ENCODE results near the gene AIF1L.

Gene AIF1L

DNA sequence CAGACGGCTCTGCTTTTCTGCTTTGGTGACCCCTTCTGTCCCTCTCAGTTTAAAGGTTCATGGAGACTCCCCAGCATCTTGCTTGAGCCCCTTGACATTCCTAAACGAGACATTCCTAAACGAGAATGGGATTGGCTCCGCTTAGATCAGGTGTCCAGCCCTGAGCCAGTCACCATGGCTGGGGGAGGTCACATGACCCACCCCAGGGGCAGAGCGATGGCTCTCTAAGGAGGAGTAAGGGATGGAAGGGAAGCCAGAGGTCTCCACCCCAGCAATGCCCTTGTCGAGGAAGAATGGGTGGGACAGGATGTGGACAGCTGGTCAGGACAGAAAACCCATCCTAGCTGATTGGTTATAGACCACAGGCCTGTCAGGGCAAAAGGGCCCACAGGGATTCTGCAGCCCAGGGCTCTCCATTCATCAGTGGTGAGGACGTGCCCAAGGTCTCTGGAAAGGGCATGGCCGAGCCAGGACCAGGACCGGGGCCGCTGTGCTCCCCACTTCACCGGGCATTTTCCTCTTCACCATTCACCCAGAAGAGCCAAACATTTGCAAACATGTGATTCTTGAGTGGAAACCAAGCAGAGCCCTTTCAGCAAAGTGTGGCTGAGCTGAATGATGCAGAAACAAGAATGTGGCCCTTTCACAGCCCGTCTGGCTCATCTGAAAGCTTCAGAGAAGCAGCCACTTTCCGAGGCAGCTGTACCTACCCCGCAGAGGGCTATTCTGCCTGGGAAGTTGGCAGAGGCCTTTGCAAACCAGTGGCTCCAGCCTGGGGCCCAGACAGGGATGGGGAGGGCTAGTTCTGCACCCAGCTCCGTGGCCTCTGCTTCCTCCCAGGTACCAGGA, 19.8 kb upstream of the AIF1L start:
- DNase-seq = peak in 10 of 56 donors; percentile 9 to 43 (median 27)

DNA sequence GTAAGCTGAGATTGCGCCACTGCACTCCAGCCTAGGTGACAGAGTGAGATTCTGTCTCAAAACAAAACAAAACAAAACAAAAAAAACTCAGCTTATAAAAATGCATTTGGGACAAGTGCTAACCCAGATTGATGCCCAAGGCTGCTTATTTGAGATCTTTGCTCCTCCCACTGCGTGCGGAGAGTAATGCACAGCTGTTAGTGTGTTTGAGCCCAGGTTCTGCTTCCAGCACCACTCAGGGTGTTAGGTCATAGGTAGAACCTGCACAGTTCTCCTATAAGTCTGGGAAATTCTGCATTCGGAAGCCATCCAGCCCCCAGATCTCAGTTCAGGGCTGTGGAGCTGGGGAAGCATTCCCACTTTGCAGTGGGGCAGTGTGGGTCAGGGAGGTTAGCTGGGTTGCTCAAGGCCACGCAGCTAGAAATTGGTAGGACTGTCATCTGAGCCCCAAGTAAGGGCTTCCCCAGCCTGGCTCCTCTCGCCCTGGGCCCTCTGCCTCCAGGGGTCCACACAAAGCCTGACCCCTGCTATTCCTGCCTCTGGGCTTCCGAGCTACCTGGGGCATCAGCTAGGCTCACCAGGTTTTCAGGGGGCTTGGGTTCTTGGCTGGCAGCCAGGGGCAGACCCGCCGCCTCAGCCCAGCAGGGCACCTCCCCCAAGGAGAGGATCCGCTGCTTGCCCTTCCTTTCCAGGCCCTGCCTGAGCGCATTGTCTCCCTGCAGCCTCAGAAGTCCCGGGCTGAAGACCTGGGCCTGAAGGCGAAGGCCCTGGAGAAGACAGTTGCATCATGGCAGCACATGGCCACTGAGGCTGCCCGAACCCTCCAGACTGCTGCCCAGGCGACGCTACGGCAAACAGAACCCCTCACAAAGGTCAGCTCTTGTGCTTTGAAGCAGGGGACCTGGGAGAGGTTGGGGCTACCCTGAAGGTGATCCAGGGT, 17.6 kb upstream of the AIF1L start:
- DNase-seq = no peak

DNA sequence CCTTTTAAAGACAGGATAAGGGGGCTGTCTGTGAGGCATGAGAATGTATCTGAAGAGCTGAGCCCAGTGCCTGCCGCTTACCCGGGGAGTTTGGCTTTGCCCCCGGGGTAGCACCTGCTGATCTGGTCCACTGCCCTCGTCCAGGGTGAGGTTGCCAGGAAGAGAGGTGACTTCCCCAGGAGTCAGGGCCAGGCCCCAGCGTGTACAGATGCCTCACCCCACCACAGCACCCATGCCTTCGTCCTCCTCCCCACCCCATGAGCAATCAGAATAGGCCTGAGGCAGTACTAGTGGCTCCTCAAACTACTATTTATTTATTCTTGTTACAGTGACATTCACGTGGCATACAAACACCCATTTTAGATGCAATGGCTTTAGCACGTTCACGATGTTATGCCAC, 15.7 kb upstream of the AIF1L start:
- no peak for DNase-seq

DNA sequence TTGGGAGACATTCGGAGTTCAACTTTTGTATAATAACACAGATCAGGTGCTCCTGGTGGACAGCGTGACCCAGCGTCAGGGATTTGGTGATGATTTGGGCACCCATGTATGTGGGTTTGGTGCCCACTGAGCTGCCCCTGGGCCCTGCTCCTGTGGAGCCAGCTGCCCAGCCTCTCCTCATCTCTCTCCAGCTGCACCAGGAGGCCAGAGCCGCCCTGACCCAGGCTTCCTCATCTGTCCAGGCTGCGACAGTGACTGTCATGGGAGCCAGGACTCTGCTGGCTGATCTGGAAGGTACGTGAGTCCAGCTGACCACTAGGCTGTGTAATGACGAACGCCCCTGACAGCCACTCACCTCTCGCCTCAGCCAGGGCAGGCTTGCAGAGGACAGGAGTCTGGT, 14.5 kb upstream of the AIF1L start:
- DNase-seq = no peak

DNA sequence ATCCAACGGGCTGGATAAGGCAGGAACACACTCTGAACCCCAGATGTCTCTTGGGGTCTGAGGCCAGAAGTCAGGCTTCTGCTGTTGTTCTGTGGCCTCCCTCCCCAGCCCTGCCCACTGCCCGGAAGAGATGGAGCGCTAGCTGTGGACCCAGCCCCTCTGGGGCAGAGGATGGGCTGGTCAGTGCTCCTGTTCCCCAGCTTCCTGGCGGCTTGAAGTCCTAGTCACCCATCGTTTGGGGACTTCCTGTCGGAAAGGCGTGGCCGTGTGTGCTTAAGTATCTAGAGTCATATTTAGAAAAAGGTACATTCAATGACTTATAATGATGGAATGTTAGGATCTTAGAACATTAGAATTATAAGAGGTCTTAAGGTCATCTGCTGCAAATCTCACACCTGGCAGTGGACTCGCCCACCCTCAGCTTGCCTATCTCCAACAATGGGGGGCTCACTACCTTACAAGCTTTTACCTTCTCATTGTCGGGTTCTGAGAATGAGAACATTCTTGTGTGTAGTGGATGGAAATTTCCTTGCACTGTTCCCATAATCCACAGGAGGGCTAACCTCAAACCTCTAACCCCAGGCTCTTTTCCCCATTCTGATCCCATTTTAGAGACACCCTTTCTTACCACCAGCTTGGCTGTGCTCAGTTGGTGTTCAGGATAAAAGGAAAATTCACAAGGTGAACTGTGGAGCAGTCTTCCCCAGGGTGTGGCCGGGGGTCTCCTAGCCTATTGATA, 13.4 kb upstream of the AIF1L start:
- no peak for DNase-seq

DNA sequence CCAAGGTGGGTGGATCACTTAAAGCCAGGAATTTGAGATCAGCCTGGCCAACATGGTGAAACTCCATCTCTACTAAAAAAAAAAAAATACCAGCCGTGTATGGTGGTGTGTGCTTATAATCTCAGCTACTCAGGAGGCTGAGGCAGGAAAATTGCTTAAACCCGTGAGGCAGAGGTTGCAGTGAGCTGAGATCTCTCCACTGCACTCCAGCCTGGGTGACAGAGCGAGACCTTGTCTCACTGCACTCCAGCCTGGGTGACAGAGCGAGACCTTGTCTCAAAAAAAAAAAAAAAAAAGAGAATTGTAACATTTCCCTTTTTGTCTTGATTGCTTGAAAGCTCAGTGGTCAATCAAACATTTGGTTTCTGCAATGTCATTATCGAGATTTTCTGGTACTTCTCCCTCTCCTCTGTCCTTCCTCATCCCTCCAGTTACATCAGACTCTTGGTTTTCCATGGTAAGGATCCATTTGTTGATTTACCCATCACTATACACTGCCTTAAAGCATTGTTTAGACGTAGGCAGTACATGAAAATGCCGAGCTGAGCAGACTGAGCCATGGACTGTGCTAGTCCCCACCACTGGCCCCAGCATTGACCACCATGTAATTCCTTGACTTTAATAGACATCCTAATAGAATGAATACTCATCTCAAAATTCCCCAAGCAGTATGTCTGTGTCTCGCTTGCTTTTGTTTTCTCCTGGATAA, 11.5 kb upstream of the AIF1L start:
- no peak for DNase-seq

DNA sequence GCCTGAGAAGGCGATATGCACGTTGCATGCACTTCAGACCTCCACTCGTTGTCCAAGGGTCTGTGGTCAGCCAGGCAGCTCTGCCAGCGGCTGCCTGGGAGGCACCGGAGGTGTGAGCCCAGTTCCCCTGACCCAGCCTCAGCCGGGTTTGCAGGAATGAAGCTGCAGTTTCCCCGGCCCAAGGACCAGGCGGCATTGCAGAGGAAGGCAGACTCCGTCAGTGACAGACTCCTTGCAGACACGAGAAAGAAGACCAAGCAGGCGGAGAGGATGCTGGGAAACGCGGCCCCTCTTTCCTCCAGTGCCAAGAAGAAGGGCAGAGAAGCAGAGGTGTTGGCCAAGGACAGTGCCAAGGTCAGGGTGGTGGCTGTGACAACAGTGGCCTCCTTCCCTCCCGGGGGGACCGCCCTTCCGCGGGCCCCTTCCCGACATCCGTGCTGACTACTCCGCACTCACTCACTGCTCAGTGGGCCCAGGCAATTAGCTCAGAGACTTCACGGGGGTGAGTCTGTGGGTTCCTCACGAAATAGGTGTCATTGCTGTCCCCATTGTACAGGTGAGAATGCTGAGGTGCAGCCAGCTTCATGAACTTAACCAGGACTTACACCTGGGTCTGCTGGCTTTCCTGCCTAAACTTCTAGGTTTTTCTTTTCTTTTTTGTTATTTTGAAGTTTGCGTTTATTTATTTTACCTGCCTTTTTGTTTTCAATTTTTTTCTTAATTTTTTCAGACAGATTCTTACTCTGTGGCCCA, 10.8 kb upstream of the AIF1L start:
- no peak for DNase-seq

DNA sequence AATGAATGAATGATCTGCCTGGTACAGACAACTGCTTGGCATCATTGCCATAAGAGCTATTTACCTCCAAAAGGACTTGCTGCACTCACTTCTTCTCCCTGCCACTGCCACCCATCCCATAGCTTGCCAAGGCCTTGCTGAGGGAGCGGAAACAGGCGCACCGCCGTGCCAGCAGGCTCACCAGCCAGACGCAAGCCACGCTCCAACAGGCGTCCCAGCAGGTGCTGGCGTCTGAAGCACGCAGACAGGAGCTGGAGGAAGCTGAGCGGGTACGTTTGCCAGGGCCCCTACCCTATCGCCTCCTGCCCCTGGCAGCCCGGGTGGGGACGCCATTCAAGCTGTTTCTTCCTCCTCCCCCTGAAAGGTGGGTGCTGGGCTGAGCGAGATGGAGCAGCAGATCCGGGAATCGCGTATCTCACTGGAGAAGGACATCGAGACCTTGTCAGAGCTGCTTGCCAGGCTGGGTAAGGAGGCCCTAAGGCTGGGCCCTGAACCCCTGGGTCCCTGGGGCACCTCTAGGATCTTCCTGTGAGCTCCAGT, 8.9 kb upstream of the AIF1L start:
- DNase-seq = no peak

DNA sequence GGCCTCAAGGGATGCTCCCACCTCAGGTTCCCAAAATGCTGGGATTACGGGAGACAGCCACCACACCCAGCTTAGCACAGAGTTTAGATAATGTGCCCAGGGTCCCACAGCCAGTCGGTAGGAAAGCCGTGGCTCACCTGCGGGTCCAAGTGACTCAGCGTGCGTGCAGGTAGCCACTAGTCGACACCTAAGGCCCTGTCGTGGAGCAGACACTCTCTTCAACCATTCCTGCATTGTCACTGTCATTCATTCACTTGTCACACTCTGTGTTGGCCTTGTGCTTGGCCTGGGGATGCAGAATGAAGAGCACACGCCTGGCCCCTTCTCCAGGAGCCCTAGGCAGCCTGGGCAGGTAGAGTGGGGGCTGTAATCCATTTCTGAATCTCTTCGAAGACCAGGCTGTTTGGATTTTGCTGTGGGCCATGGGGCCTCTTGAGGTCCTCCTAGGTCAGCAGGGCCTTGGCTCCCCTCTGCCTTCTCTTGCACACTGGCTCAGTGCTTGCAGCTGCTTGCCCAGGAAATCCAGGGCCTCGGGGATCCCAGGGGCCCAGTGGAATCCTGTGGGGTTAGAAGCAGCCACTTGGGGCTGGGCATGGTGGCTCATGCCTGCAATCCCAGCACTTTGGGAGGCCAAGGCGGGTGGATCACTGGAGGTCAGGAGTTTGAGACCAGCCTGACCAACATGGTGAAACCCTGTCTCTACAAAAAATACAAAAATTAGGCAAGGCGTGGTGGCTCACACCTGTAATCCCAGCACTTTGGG, 6.1 kb upstream of the AIF1L start:
- DNase-seq = no peak

DNA sequence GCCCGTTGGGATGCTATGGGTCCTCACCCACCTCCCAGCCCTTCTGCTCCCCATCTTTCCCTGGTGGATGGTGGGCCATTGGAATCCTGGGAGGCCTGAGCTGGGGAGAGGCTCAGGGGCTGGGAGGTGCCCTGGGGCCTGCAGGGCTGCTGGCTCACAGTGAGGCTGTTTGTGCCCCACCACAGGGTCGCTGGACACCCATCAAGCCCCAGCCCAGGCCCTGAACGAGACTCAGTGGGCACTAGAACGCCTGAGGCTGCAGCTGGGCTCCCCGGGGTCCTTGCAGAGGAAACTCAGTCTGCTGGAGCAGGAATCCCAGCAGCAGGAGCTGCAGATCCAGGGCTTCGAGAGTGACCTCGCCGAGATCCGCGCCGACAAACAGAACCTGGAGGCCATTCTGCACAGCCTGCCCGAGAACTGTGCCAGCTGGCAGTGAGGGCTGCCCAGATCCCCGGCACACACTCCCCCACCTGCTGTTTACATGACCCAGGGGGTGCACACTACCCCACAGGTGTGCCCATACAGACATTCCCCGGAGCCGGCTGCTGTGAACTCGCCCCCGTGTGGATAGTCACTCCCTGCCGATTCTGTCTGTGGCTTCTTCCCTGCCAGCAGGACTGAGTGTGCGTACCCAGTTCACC, 4.9 kb upstream of the AIF1L start:
- DNase-seq = no peak

DNA sequence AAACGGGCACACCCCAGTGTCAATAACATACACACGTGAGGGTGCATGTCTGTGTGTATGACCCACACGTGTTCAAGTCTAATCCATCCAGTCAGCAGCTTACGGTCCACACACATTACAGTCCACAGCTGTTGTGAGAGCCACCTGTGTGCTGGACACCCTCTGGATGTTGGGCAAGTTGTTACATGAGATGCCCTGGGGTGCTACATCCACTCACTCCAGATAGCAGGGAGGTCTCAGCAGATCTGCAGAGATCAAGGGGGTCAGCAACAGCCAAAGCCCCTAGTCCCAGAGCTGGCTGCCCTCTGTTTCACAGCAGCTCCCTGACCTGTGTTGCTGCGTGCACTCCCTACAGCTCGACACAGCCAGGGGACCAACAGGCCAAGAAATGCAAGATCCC, 4.3 kb upstream of the AIF1L start:
- DNase-seq = no peak

DNA sequence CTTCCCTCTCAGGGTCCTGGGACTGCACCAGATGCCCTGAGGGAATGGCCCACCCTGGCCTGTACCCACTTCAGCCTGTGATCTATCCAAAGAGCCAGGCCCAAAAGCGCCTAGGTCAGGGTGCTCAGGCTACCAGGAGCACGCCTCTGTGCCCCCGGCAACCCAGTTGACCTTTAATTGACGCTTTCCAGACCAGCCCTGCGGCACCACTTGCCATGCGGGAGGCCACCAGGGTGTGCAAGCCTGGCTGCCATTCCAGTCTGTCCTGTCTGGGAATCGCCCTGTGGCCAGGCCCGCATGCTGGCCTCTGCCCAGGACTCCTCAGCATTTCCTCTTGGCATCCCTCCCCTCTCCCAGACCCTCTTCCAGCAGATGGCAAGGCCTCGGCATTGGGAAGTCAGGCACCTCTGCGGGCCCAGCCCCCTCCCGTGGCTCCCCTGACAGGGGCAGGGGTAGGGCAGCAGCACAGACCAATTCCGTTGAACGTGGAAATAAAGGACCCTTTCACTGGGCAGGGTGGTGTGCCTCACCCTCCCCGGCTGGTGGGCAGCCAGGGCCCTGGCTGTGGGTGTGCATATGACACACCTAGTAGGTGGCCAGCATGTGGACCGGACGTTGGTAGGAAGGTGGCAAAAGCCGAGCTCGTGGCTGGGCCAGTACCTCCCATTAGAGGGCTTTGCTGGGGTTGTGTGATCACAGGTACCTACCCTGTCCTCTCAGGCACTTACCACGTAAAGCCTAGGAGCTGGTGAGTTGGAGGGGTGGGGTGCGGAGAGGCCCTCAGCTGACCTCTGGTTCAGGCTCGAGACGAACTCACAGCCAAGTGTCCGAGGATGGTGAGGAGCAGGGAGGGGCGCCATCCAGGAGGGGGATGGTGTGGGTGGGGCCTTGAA, 3.5 kb upstream of the AIF1L start:
- no peak for DNase-seq

DNA sequence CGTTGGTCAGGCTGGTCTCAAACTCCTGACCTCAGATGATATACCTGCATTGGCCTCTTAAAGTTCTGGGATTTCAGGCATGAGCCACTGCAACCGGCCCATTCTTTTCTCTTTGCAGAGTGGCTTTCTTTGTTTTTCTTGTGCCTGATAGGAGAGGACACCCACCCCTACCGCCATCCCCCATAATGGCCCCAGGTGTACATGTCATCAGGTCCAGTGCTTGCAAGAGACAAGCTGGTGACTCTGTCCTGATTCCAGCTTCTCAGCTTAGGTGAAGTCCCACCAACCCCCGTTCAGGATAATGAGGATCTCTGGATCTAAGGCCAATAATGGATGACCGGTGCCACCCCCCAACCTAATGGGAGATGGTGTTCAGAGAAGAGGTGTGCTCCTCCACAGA, 2.3 kb upstream of the AIF1L start:
- DNase-seq = no peak

DNA sequence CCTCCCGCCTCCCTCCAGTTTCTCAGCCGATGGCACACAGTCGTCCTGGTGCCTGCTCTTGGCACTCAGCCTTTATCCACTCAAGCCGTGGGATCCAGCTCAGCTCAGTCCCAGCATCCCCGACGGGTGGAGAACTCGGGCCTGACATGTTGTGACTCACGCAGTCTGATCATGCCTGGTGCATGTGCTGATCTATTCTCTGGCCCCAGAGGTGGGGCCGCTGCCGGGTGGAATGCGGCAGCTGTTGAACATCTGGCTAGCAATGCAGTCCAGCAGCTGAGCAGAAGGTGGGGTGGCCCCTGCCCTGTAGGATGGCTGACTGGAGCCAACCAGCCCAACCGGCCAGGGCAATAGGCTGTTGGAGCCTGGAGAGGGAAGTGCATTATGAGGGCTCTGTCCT, 1.7 kb upstream of the AIF1L start:
- peak in 5 of 56 donors; percentile 10 to 73 (median 28) for DNase-seq

DNA sequence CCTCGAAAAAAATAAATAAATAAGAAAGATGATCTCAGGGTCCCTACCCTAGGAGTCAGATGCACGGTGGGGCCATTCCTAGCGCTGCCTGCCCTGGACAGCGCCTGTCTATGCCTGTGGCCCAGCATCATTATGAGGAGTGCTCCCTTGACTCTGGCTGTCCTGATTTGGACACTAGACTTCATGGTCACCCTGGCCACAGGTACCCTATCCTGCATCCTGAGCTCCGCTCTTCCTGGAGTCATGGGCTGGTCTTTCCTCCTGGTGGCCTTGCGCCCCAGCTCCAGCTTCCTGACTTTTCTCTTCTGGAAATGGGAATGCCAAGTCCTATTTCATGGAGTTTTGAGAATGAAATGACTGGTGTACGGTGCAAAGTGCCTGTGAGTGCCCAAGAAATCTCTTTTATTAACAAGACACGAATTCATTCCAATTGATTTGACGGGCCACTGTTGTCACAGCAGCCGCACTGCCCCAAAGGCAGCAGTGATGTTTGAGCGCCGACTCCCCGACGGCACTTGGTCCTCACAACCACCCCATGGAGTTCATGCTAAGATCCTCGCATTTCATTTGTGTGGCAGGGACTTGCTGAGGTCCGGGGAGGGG, 564 bp upstream of the AIF1L start:
- peak in 1 of 56 donors; percentile 43 for DNase-seq

DNA sequence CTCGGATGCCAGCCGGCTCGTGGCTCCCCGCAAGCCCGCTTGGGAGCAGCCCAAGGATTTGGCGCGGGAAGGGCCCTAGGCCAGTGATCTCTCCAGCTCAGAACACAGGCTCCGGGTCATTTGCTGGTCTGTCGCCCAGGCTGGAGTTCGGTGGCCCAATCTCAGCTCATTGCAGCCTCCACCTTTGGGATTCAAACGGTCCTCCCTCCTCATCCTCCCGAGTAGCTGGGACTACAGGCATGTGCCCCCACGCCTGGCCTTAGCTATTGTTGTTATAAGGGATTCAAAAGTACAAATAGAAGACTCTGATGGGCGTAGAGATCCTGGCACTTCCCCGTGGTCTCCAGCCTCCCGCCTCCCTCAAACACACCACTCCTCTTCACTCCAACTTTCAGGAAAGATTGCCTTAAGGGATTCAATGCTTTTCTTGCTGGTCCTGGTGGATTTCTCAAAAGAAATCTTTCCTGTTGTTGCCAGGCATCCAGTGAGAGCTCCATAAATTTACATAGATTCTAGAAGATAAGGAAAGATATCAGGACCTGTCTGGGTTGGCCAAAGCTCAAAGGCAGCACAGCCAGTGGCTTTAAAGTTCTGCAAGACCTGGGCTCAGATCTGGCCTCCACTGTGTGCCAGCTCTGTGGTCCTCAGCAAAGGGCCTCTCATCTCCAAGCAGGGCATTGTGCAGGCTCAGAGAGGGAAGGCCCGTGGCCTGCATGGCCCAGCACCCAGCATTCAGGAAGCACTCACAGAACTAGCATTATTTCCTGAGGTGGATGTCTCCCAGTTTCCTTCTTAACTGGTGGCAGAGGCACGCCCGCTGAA, 1.0 kb downstream of the AIF1L start:
- DNase-seq = peak in 6 of 56 donors; percentile 15 to 29 (median 21)

Data from nucleus accumbens (tissue), 56 donors.